Left colon (tissue), 2 donors: Measurements from ENCODE around the gene OVCH1. TPM values are rescaled to one million over a fixed set of nuclear protein-coding genes. Genes with fewer than 3 reads are reported as not detected.
"Not testable (repeated sequence)": the region's sequence is repeated elsewhere in the genome, so short reads cannot be mapped to it uniquely, and the experiment has no call there.

ENCODE experiments used
- ATAC-seq: fragments of 200-7000 bp; cut with Tn5 transposase; one replicate; pipeline ENCODE4 v1.9.1; 2020; ENCODE audit warnings: mild to moderate bottlenecking, moderate library complexity
- DNase-seq, 2 donors: peaks; one replicate each; pipeline ENCODE4 v3.0.0-alpha.2; 2020
- intact Hi-C, 2 donors: fragments of 100-400 bp; cut with DNase I in 1 of 2; cut with micrococcal nuclease in 1 of 2; formaldehyde crosslinking; loops; one replicate each; pipeline versions ENCODE4 v1.11.2 to v1.14.0; 2022; cut with DNase I, micrococcal nuclease
- total RNA-seq, 2 donors: library from RNA; stranded (reverse); fragmentation: NEBNext Ultra II Directional; extraction: Animal tissue kit (Norgen Biotek cat#: 25700); gene quantifications; one replicate each; pipeline ENCODE4 v1.2.1, GENCODE V29; 2021
- donor health status: DM: no; HTN: no; CAD: no.
- donor health status: DM: yes; HTN: yes; CAD: no.

The OVCH1 gene
- total RNA-seq, 2 donors from 2014 or later = 0.08 TPM; not detected in 1

DNA sequence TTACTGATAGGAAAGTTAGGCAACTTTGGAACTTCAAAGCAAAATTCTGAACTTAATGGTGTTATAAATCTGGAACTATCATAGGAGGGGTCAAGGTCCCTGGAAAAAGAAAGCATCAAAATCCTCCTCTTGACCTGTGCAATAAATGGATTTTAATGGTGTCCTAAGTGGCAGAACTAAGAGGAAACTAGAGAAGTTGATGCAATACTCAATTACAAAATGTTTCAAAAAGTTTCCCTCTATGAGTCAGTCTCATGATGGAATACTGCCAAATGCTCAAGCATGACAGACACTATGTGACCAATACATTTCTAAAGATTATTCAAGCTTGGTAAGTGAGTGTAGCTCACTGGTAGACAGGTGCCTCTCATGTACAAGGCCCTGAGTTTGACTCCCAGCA is 68.9 kb downstream of the OVCH1 start:
- ATAC-seq (no peak), DNase-seq (no peak)
- intact Hi-C loops = no loop called here

DNA sequence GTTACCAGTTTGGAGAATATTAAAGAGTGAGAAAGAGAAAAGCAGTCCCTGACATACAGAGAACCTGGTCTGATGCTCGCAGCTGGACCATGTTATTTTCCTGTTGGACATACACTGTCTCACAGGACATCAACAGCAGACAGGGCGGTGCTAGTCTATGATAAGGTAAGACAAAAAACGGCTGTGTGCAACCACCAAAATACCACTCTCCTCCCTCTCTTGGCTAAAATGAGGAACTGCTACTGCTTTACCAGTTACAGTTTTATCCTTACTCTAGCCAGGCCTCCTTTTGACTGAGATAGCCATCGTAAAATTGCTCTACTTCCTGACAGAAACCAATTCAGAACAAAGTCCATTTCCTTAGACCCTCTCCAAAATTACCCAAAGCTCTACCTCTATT is 69.5 kb downstream of the OVCH1 start:
- ATAC-seq = peak; percentile 36
- DNase-seq = no peak
- intact Hi-C loops = no loop called here

DNA sequence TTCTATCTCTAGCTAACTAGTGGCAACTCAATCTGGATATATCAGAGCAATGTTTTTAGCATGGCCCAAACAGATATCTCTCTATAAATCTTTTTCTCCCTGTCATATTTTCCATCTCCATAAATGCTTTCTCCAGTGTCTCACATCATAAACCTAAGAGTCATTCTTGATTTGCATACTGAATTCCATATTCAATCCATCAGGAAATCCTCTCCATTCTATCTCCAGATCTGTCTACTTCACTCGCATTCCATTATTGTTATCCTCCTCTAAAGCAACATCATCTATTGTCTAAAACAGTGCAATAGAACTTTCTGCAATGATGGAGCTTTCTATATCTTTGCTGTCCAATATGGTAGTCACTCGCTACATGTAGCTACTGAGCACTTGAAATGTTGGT is 71.0 kb downstream of the OVCH1 start:
- intact Hi-C loops = no loop called here
- ATAC-seq (no peak), DNase-seq (no peak)

DNA sequence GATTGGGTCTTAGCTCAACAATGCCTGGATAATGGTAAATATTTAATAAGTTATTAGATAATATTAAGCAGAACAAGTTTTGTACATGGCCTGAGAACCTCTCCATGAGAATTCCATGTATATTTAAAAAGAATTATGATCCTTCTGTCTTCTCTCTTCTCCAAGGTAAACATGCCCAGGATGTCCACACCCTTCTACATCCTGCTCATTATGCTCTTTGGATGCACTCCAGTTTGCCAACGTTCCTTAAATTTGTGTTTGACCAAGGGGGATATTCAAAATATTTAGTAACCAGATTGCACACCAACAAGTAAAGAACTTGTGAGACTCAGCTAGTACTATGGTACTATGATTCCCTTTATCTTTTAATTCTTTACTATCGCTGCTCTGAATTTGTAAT is 71.8 kb downstream of the OVCH1 start:
- intact Hi-C loops = no loop called here
- DNase-seq (no peak), ATAC-seq (peak; percentile 31)

DNA sequence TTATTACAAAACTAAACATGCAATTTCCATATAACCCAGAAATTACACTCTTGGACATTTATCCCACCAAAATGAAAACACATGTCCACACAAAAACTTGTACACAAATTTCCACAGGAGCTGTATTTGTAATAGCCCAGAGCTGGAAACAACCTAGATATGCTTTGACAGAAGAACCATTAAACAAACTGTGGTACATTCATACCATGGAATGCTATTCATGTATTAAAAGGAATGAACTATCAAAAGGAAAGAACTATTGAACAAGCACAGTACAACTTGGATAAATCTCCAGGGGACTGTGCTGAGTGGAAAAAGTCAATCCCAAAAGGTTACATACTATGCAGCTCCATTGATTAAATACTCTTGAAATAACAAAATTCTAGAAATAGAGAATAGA is 80.7 kb downstream of the OVCH1 start:
- ATAC-seq (no peak), DNase-seq (no peak)
- intact Hi-C loops = no loop called here

DNA sequence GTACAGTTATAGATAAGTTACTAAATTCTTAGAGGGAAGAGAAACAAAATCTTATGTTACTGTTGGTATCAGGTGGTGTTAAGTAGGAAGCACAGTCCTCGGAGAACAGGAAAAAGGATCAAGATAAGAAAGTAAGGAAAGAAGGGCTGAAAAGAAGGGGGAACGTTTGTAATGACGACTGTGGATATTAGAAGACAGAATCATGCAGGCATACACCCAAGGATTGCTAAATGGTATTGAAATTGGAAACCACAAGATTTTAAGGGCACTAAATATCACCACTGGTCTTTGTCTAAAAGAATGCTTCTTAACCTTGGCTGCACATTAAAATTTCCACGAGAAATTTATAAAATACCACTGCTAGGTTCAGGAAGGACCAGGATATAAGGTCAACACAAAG is 82.4 kb downstream of the OVCH1 start:
- DNase-seq (no peak), ATAC-seq (no peak)
- intact Hi-C loops = no loop called here

DNA sequence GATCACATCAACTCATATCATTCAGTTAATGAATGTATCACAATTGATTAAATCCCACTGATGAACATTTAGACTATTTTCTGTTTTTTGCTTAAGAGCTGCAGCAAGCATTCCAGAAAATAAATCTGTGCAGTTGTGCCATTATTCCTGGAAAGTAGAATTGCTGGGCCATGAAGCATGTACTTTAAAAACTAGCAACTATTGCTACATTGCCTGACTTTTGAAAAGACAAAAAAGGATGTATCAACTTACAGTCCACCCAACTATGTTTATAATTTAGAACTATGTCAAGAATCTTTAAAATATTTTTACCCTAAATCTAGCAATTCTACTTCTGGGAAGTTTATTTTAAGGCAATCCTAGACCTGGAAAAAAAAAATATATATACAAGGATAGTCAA is 83.1 kb downstream of the OVCH1 start:
- intact Hi-C loops = no loop called here
- ATAC-seq (no peak), DNase-seq (no peak)

DNA sequence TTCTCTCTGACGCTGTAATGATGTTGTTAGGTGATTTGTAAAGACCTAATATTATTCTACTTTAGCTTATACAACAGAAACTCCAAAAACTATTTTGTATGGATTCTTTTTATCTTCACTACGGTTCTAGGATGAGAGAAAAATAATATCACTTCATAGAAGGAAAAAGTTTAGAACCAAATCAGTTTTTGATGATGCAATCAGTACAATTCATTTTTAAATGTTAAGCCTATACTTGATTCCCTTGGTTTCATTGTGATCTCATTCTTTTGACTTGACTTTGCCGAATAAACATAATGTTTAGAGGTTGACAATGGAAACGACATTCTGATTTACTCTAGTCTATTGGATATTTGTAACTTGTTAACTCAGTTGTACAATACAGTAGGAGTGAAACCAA is 91.9 kb downstream of the OVCH1 start:
- intact Hi-C loops = no loop called here
- DNase-seq = no peak
- ATAC-seq = no peak

DNA sequence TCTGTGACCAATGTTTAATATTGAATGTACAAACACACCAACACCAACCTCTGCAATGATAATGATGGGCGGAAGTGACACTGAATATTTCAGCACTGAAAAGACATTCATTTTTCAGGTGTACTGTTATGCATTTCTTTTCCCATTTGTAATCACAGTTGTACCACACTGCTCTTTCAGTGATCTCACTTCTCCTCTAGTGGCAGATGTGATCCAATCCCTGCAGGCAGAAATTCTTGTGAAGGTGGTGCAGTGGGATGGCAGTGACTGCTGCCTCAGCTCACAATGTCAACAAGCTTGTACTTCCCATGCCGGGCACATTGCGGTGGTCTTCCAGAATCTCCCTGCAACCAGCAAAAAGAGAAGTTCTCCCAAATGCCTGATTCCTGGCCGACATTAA is 93.5 kb downstream of the OVCH1 start:
- no peak for ATAC-seq
- DNase-seq = no peak
- intact Hi-C loops = no loop called here

DNA sequence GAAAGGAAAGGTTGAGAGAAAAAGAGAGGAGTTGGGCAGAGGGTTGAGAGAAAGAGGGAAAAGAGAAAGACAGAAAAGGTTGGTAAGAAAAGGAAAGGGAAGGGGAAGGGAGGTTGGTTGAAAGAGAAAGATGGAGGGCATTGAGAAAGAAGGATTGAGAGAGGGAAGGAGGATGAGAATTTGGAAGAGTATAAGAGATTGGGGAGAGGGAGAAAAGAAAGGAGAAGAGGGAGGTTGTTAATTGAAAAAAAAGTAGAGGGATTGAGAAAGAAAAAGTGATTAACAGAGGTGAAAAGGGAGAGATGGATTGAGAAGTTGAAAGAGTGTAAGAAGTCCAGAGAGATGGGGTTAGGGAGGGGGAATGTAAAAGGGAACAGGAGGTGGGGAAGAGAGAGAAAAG is 95.0 kb downstream of the OVCH1 start:
- DNase-seq = no peak
- intact Hi-C loops = no loop called here
- ATAC-seq = no peak

DNA sequence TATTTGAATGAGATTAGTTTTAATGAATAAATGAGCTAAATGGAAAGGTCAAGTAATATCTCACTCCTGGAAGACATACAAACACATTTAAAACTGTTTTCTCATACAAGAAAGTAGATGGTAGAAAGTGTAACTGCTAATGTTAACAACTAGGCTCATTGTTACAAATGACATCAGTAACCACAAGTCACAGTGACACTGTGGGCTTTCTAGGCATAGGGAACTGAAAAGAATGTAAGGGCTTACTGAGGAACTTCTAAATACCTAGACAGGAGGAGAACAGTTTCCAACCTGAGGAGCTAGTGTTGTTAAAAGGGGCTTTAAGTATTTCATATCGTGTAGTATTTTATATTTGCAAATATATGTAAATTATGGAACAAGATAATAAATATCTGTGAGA is 99.0 kb downstream of the OVCH1 start:
- no peak for ATAC-seq
- DNase-seq = no peak
- intact Hi-C loops = no loop called here

DNA sequence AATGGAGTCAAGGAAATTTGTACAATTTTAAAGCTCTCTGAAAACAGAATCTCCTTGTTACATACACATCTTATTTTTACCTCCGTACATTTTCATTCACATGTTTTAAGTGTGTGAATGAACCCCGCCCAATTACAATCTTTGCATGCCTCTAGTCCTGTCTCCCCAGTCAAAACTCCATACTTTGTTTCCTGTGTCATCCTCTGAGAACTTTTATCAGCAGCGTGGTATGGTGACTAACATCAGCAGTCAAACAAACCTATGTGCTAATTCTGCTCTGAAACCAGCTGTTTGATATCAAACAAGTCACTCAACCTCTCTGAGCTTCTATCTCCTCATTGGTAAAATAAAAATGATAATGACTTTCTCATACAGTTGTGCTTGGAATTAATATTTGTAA is 100.7 kb downstream of the OVCH1 start:
- intact Hi-C loops = no loop called here
- DNase-seq = no peak
- ATAC-seq = no peak

DNA sequence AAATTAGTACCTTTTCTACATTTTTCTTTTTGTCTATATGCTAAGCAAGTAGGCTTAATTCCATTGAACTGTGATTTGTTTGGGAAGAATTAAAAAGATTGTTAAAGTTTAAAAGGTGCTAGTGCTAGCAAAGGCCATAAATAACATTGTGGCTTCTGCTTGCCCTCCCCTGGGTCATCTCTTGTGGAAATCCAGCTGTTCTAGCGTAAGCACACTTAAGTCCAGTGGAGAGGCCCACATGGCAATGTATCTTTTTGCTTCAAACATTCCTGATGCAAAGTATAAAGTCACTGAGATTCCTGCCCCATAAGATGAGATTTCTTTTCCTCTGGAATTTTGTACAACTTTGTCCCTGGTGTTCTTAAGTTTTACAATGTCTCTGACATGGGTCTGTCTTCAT is 102.1 kb downstream of the OVCH1 start:
- ATAC-seq (no peak), DNase-seq (no peak)

DNA sequence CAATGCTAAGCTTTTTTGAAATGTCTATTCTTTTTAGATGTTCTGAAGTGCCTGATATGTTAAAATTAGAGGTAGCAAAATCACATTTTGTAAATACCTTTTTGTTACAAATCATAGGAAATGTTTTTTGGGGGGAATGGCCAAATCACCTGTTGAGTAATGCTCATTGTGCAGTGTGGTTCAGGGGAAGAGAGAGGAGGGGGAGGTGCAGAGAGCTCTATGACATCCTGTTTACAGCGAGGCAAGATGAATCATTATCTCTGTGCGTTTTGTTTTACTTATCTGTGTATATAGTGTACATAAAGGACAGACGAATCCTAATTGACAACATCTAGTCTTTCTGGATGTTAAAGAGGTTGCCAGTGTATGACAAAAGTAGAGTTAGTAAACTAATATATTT is 107.1 kb downstream of the OVCH1 start:
- DNase-seq, ATAC-seq, intact Hi-C loops: not testable (repeated sequence)

More for the DNA sequence above, 102.1 kb downstream of the OVCH1 start:
- intact Hi-C loops = no loop called here

DNA sequence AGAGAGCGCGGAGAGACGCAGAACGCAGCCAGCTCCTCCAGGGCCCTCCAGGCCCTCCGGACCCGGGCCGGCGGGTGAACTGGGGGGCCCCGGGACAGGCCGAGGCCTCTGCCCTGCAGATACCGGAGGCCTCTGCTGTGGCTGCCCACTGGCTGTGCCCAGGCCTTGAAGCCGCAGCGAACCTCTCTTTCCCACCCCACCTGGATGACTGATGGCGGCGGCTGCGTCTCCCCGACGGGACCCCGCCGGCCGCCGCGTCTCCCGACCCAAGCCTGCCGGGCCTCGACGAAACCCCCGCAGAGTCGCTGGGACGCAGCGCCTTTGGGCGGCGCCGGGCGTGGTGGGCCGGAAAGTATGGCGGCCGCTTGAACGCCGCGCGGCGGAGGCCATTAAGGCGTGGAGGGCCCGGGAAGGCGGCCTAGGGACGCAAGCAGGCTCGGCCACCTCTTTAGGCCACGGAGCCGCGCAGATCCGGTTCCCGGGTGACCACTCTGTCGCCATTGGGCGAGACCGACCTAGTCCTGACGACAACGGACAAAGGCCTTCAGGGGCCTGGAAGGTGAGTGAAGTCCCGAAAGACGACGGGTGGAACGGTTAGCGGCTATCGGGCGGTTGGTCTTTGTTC is 108.1 kb downstream of the OVCH1 start:
- ATAC-seq = no peak
- intact Hi-C loops = no loop called here
- DNase-seq = no peak

DNA sequence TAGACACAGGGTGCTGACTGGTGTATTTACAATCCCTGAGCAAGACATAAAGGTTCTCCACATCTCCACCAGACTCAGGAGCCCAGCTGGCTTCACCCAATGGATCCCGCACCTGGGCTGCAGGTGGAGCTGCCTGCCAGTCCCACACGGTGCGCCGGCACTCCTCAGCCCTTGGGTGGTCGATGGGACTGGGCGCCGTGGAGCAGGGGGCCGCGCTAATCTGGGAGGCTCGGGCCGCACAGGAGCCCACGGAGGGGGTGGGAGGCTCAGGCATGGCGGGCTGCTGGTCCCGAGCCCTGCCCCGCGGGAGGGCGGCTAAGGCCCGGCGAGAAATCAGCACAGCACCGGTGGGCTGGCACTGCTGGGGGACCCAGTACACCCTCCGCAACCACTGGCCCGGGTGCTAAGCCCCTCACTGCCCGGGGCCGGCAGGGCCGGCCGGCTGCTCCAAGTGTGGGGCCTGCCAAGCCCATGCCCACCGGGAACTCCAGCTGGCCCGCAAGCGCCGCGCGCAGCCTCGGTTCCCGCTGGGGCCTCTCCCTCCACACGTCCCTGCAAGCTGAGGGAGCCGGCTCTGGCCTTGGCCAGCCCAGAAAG is 111.3 kb downstream of the OVCH1 start:
- intact Hi-C loops, ATAC-seq, DNase-seq: not testable (repeated sequence)

DNA sequence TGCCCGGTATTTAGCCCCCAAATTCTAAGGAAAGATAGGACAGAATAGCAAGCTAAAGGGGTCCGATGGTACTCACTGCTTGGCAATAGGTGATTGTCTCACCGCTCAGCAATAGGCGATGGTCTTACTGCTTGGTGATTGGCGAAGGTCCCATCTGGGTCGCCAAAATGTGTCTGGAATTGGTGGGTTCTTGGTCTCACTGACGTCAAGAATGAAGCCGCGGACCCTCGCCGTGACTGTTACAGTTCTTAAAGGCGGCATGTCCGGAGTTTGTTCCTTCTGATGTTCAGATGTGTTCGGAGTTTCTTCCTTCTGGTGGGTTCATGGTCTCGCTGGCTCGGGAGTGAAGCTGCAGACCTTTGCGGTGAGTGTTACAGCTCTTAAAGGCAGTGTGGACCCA is 112.3 kb downstream of the OVCH1 start:
- intact Hi-C loops = not testable (repeated sequence)

DNA sequence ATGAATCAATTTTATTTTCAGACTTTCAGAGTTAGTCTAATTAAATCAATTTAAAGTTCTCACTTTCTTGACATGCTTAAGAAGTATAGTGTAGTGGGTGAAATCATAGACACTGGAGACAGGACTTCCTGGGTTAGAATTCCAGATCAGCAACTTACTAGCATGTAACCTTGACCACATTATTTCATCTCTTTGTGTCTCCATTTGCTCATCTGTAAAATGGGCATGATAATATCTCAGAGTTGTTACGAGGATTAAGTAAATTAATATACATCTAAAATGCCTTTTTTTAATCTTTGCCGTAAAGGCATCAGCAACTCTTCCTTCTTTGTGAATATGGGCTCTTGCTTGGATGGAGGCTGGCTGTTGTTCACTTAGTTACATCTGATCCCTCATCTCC is 115.2 kb downstream of the OVCH1 start:
- no peak for ATAC-seq
- intact Hi-C loops = no loop called here
- no peak for DNase-seq

More for the DNA sequence above, 112.3 kb downstream of the OVCH1 start:
- not testable (repeated sequence) for ATAC-seq, DNase-seq

DNA sequence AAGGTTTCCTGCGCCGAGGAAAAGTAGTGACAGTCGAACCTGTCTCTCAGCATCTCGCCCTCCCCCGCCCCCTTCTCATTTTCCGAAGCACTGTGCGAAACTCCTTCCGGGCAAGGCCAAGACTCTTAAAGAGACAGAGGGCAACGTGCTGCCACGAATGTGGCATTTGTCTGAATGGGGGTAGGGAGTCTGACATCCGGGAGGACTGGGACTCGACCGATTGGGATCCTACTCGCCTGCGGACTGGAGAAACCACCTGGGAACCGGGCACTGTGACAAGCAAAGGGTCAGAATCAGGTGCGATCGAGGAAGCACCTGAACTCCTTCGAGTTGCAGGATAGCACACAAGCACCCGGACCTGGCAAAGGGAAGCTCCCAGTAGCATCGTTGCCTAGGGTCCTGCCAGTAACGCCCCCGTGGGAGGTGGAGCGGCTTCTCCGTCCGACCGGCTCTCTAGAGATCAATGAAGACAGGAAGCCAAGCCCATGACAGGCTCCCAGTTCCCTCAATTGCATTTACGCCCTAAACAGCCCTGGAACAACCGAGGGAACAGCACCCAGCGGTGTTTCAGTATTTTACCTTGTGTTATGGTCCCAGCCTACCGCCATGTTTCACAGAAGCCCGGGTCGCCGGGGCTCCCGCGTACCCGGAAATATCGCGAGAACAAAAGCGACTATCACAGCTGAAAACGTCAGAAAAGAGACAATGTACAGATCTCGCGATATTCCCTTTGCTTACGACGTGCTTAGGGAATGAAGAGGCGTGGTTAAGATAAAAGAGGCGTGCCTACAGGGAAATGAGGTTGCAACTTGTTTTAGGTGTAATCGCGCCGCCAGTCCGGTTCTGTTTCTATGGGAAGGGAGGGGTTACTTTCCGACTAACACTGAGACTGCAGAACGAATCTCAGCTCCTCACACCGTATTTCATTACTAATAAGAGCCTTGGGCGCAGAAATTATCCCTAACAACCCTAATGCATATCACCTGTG is 116.7 kb downstream of the OVCH1 start, which contains the start of gene ERGIC2:
TSS of gene ERGIC2 (minus strand) at position 637 of the 988 bp plus-strand sequence. CDS start 9,539 bp downstream, outside the sequence.
- ATAC-seq = peak; percentile 94
- intact Hi-C loops = no loop called here
- DNase-seq = peak; percentile 92 to 93
